Measurements from ENCODE around the gene SAE1. TPM values are rescaled to one million over a fixed set of nuclear protein-coding genes. Genes with fewer than 3 reads are reported as not detected.
"Not testable (repeated sequence)": the region's sequence is repeated elsewhere in the genome, so short reads cannot be mapped to it uniquely, and the experiment has no call there.

The SAE1 gene
- total RNA-seq, 1 experiment from 2014 or later, result 148 TPM

GRCh38 chr19:47135156-47135555 is 4.5 kb downstream of the SAE1 start:
- 0 out of 2 replicates have a peak, but pooled peaks cover 5% of the 10 kb centered on the region for H3K36me3 ChIP-seq (ENCODE audit: low read depth)
- intact Hi-C loops (cut with micrococcal nuclease; ENCODE audit: unreplicated experiment), result no loop called here
- H3K4me2 ChIP-seq, result peak overlapping the region; percentile 79
- POLR2A ChIA-PET (ENCODE audit: unreplicated experiment), result no interaction called here
- no peaks in the 10 kb centered on the region for H3K9me2 ChIP-seq (ENCODE audit: insufficient read depth)
- peak overlapping the region; percentile 42; the same call in 1 of the 2 replicates for H3K4me3 ChIP-seq
- H3K27ac ChIP-seq, result peak overlapping the region; percentile 31; the same call in 1 of the 2 replicates
- CTCF ChIA-PET, result no interaction called here
- H3K27me3 ChIP-seq (ENCODE audit: insufficient read depth, low read depth), result no peaks in the 10 kb centered on the region
- no peak for DNase-seq
- H4K20me1 ChIP-seq (ENCODE audit: insufficient read depth), result peaks cover 20% of the 10 kb centered on the region; the same call in 1 of the 2 replicates
- H3K4me1 ChIP-seq (replicated peaks; ENCODE audit: insufficient read depth), result peaks cover 46% of the 10 kb centered on the region
- peaks cover 26% of the 10 kb centered on the region; the same call in 1 of the 2 replicates for H3F3A ChIP-seq (ENCODE audit: insufficient read depth, low read depth)
- peaks cover 94% of the 10 kb centered on the region for H3K79me2 ChIP-seq (ENCODE audit: low read depth)
- no peak overlapping the region for H2AFZ ChIP-seq
- TF ChIP-seq EZH2 (IDR thresholded peaks at IDR 0.05; ENCODE audit: low read depth), result no peak
- no peak for TF ChIP-seq CTCF (conservative IDR thresholded peaks at IDR 0.05)
- no peaks in the 10 kb centered on the region for H3K9me3 ChIP-seq (ENCODE audit: insufficient read depth, low read depth)
- no TSS peak for BruUV-seq (replicated peaks)

- H3K27me3 ChIP-seq (ENCODE audit: insufficient read depth, low read depth); H3K4me3 ChIP-seq; BruUV-seq (replicated peaks); POLR2A ChIA-PET (ENCODE audit: unreplicated experiment); intact Hi-C loops (cut with micrococcal nuclease; ENCODE audit: unreplicated experiment); H3K9me3 ChIP-seq (ENCODE audit: insufficient read depth, low read depth); CTCF ChIA-PET; H2AFZ ChIP-seq; H3K9me2 ChIP-seq (ENCODE audit: insufficient read depth): not testable (repeated sequence)
- Histone ChIP-seq H3K79me2 (ENCODE audit: low read depth) (peaks cover 97% of the 10 kb centered on the region), H3K4me2 (peak overlapping the region; percentile 2; the same call in 1 of the 2 replicates), H3F3A (ENCODE audit: insufficient read depth, low read depth) (peaks cover 47% of the 10 kb centered on the region), H3K36me3 (ENCODE audit: low read depth) (peaks cover 26% of the 10 kb centered on the region), H3K27ac (peak overlapping the region; percentile 55; the same call in 1 of the 2 replicates), H3K4me1 (replicated peaks; ENCODE audit: insufficient read depth) (peaks cover 38% of the 10 kb centered on the region), H4K20me1 (ENCODE audit: insufficient read depth) (peaks cover 42% of the 10 kb centered on the region)
- peak in 1 of 2 experiments; percentile 59 for DNase-seq
Measured at GRCh38 chr19:47141252-47141651, 10.6 kb downstream of the SAE1 start.

GRCh38 chr19:47141695-47142094 is 11.1 kb downstream of the SAE1 start:
- Histone ChIP-seq H4K20me1 (ENCODE audit: insufficient read depth) (peaks cover 42% of the 10 kb centered on the region), H3K27ac (peak overlapping the region; percentile 36; the same call in 1 of the 2 replicates)

More at GRCh38 chr19:47141695-47142094, 11.1 kb downstream of the SAE1 start:
- CTCF ChIA-PET, result no interaction called here
- Histone ChIP-seq H3K27me3 (ENCODE audit: insufficient read depth, low read depth) (no peaks in the 10 kb centered on the region), H3K4me1 (replicated peaks; ENCODE audit: insufficient read depth) (peaks cover 38% of the 10 kb centered on the region), H3K9me2 (ENCODE audit: insufficient read depth) (no peaks in the 10 kb centered on the region), H3K9me3 (ENCODE audit: insufficient read depth, low read depth) (no peaks in the 10 kb centered on the region), H2AFZ (no peak overlapping the region), H3K4me3 (no peak overlapping the region), H3K79me2 (ENCODE audit: low read depth) (peaks cover 97% of the 10 kb centered on the region), H3K36me3 (ENCODE audit: low read depth) (peaks cover 31% of the 10 kb centered on the region), H3F3A (ENCODE audit: insufficient read depth, low read depth) (peaks cover 43% of the 10 kb centered on the region), H3K4me2 (no peak overlapping the region)
- DNase-seq, result no peak
- POLR2A ChIA-PET (ENCODE audit: unreplicated experiment), result no interaction called here
- no TSS peak for BruUV-seq (replicated peaks)
- intact Hi-C loops (cut with micrococcal nuclease; ENCODE audit: unreplicated experiment), result no loop called here
- TF ChIP-seq CTCF (conservative IDR thresholded peaks at IDR 0.05) (no peak), EZH2 (IDR thresholded peaks at IDR 0.05; ENCODE audit: low read depth) (no peak)

Measured in PC-9 (cell line).